Measurements from ENCODE around the gene STK38.

- TF ChIP-seq CTCF (IDR thresholded peaks at IDR 0.05): no peak
- TF ChIP-seq POLR2AphosphoS5 (IDR thresholded peaks at IDR 0.05): peak in 1 of 3 donors; percentile 25
- TF ChIP-seq POLR2A (IDR thresholded peaks at IDR 0.05): no peak
Measured at GRCh38 chr6:36590237-36590636, 43.0 kb upstream of the STK38 start.

All from breast epithelium (tissue), 3 donors.